ENCODE results near the gene SCN4A. TPM values are rescaled to one million over a fixed set of nuclear protein-coding genes. Genes with fewer than 3 reads are reported as not detected.
A peak's percentile ranks its signal among the peaks of the same experiment; 100 is the strongest.
"Not testable (repeated sequence)": the region's sequence is repeated elsewhere in the genome, so short reads cannot be mapped to it uniquely, and the experiment has no call there.

SCN4A gene
- total RNA-seq, 2 donors from 2014 or later, result 1.1 TPM; not detected in 1

DNA sequence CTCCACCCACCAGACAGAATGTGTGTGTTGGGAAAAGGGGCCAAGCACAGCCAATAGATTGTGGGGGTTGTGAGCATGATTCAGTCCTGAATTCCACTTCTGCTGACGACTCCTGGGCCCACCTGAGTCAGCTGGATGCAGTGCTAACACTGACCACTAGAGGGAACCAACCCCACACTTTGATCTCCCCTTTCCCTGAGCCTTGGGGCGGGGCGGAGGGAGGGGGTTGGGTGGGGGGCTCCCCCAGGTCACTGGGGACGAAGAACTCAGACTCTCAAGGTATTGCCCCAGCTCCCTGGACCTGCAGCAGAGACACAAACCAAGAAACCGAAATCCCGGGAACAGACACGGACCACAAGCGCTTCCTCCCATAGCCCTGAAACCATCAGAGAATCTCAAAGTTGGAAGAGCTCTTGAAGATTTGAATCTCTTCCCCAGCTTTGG lies 61.0 kb downstream of the SCN4A start:
- Histone ChIP-seq H3K4me1 (ENCODE audit: control insufficient read depth in 1 of 2, low read depth in 2 of 2) (no peaks in the 10 kb centered on the region), H3K4me3 (no peak overlapping the region), H3K9me3 (no peaks in the 10 kb centered on the region), H3K36me3 (no peaks in the 10 kb centered on the region), H3K27me3 (replicated peaks; ENCODE audit: insufficient read depth) (no peaks in the 10 kb centered on the region), H3K27ac (no peak overlapping the region)
- ATAC-seq (ENCODE audit: insufficient number of reproducible peaks, low FRiP score, low read depth) (no peak), DNase-seq (ENCODE audit: low spot score) (no peak)
- TF ChIP-seq, protein P1, sequence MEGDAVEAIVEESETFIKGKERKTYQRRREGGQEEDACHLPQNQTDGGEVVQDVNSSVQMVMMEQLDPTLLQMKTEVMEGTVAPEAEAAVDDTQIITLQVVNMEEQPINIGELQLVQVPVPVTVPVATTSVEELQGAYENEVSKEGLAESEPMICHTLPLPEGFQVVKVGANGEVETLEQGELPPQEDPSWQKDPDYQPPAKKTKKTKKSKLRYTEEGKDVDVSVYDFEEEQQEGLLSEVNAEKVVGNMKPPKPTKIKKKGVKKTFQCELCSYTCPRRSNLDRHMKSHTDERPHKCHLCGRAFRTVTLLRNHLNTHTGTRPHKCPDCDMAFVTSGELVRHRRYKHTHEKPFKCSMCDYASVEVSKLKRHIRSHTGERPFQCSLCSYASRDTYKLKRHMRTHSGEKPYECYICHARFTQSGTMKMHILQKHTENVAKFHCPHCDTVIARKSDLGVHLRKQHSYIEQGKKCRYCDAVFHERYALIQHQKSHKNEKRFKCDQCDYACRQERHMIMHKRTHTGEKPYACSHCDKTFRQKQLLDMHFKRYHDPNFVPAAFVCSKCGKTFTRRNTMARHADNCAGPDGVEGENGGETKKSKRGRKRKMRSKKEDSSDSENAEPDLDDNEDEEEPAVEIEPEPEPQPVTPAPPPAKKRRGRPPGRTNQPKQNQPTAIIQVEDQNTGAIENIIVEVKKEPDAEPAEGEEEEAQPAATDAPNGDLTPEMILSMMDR (IDR thresholded peaks at IDR 0.05), result peak; percentile 92

DNA sequence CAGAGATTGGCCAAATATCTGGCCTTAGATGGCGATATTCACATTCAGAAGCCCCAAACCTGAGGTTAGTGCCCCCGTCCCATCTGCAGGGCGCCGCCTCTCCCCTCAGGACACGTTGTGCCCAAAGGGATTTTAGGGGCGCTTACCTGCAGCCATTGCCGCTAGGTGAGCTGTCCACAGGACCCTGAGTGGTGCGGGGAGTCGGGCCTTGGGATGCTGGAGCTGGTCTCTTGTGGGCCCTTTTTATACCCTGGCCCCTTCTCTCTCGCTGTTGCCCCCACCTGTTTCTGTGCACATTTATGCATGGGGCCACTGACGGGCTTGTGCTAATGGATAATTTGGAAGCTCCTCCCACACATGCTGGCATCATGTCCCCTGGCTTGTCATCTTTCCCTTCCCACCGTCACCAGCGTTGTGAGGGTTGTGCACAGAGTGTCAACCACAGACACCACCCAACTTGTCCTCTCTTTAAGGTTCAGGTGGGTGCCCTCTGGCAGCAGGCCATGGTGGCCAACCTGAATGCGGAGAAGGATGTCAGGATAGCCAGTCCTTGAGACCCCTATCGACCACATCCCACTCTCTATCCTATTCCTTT lies 61.6 kb downstream of the SCN4A start, which contains the start of gene CSHL1:
Gene CSHL1 (minus strand): TSS at position 218 of the 595 bp plus-strand sequence. CDS start 62 bp downstream, at position 156.
- Histone ChIP-seq H3K4me1 (ENCODE audit: control insufficient read depth in 1 of 2, low read depth in 2 of 2) (no peaks in the 10 kb centered on the region), H3K27me3 (replicated peaks; ENCODE audit: insufficient read depth) (no peaks in the 10 kb centered on the region), H3K36me3 (no peaks in the 10 kb centered on the region), H3K27ac (no peak within 1 kb of the TSS), H3K4me3 (no peak within 1 kb of the TSS), H3K9me3 (no peaks in the 10 kb centered on the region)
- no peak for DNase-seq (ENCODE audit: low spot score)
- no peak for ATAC-seq (ENCODE audit: insufficient number of reproducible peaks, low FRiP score, low read depth)
- TF ChIP-seq, protein P1 (IDR thresholded peaks at IDR 0.05), result no peak

DNA sequence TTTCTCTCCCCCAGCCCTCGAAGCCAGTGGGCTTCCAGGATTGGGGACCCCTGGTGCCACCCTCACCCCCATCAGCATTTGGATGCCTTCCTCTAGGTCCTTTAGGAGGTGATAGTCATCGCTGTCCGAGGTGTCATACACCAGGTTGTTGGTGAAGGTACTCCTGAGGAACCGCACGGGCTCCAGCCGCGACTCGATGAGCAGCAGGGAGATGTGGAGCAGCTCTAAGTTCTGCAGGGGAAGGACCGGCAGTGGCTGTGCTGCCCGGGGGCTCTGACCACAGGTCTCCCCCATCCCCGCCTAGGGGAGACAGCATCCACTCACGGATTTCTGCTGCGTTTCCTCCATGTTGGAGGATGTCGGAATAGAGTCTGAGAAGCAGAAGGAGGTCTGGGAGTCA lies 62.6 kb downstream of the SCN4A start:
- no peak for ATAC-seq (ENCODE audit: insufficient number of reproducible peaks, low FRiP score, low read depth)
- H3K27ac ChIP-seq, result no peak overlapping the region
- H3K27me3 ChIP-seq (replicated peaks; ENCODE audit: insufficient read depth), result no peaks in the 10 kb centered on the region
- no peaks in the 10 kb centered on the region for H3K36me3 ChIP-seq
- TF ChIP-seq, protein P1 (IDR thresholded peaks at IDR 0.05), result no peak
- no peak for DNase-seq (ENCODE audit: low spot score)
- no peaks in the 10 kb centered on the region for H3K9me3 ChIP-seq
- no peak overlapping the region for H3K4me3 ChIP-seq
- H3K4me1 ChIP-seq (ENCODE audit: control insufficient read depth in 1 of 2, low read depth in 2 of 2), result no peaks in the 10 kb centered on the region

DNA sequence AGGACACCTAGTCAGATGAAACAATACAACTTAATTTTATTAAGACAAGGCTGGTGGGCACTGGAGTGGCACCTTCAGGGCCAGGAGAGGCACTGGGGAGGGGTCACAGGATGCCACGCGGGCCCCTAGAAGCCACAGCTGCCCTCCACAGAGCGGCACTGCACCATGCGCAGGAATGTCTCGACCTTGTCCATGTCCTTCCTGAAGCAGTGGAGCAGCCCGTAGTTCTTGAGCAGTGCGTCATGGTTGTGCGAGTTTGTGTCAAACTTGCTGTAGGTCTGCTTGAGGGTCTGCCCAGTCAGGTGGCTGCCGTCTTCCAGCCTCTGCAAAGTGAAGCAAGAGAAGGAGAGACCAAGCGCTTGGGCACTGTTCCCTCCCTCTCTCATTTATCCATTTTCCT lies 63.1 kb downstream of the SCN4A start:
- not testable (repeated sequence) for H3K4me1 ChIP-seq (ENCODE audit: control insufficient read depth in 1 of 2, low read depth in 2 of 2); ATAC-seq (ENCODE audit: insufficient number of reproducible peaks, low FRiP score, low read depth); H3K36me3 ChIP-seq; H3K27ac ChIP-seq; H3K9me3 ChIP-seq; DNase-seq (ENCODE audit: low spot score); H3K27me3 ChIP-seq (replicated peaks; ENCODE audit: insufficient read depth); H3K4me3 ChIP-seq

DNA sequence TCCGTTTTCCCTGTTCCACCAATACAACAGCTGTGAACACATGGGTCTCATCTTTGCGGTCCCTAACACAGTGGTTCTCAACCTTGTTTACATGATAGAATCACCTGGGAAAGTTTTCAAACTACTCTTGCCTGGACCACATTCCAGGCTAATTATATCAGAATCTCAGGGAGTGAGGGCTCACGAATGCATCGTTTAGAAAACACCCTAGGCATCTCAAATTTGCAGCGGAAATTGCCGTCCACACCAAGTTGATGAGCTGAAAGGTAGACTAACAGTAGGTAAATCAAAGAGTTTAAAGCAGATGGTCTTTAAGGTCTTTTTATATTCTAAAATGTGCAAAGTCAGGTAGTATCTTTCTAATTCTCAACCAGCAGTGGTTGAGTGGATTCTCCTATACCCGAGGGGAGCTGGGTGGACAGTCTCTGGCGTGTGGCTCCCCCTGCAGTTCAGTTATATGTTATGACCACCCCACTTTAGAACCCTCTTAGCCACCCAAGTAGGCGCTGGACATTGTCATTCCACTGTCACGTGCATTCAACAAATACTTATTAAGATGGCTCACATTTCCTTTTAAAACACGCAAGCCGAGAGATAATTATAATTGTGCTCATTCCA lies 65.4 kb downstream of the SCN4A start:
- DNase-seq (ENCODE audit: low spot score); H3K27me3 ChIP-seq (replicated peaks; ENCODE audit: insufficient read depth); ATAC-seq (ENCODE audit: insufficient number of reproducible peaks, low FRiP score, low read depth); H3K27ac ChIP-seq; H3K9me3 ChIP-seq; H3K4me1 ChIP-seq (ENCODE audit: control insufficient read depth in 1 of 2, low read depth in 2 of 2); H3K4me3 ChIP-seq; H3K36me3 ChIP-seq: not testable (repeated sequence)

DNA sequence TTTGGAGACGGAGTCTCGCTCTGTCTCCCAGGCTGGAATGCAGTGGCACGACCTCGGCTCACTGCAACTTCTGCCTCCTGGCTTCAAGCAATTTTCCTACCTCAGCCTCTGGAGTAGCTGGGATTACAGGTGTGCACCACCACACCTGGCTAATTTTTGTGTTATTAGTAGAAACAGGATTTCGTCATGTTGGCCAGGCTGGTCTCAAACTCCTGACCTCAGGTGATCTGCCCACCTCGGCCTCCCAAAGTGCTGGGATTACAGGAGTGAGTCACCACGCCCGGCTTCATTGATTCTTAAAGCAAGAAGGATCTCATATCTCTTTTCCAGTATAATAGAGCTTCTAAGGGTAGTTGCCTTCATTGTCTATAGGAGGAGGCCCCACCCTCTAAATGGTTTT lies 67.9 kb downstream of the SCN4A start:
- not testable (repeated sequence) for DNase-seq (ENCODE audit: low spot score); H3K9me3 ChIP-seq; H3K4me3 ChIP-seq; H3K36me3 ChIP-seq; H3K27ac ChIP-seq; ATAC-seq (ENCODE audit: insufficient number of reproducible peaks, low FRiP score, low read depth); H3K4me1 ChIP-seq (ENCODE audit: control insufficient read depth in 1 of 2, low read depth in 2 of 2); H3K27me3 ChIP-seq (replicated peaks; ENCODE audit: insufficient read depth)

DNA sequence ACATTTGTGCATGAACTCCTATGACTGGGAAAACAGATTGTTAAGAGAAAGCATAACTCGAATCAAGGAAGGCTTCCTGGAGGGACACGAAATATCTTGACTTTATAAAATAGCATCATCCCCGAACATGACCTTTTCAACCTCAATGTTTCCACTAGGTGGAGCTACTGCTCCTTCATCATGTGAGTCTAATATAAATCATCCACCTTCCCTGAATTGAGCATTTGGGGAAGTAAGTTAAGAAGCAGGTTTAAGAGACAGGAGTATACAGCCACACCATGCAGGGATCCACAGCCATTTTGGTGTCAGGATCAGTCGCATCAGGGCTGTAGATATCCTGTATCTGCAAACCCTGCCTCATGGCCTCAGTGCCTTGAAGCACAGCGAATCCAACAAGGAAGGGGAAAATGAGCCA lies 68.9 kb downstream of the SCN4A start:
- H3K4me3 ChIP-seq; H3K4me1 ChIP-seq (ENCODE audit: control insufficient read depth in 1 of 2, low read depth in 2 of 2); DNase-seq (ENCODE audit: low spot score); H3K9me3 ChIP-seq; ATAC-seq (ENCODE audit: insufficient number of reproducible peaks, low FRiP score, low read depth); H3K27ac ChIP-seq; H3K27me3 ChIP-seq (replicated peaks; ENCODE audit: insufficient read depth); H3K36me3 ChIP-seq: not testable (repeated sequence)

DNA sequence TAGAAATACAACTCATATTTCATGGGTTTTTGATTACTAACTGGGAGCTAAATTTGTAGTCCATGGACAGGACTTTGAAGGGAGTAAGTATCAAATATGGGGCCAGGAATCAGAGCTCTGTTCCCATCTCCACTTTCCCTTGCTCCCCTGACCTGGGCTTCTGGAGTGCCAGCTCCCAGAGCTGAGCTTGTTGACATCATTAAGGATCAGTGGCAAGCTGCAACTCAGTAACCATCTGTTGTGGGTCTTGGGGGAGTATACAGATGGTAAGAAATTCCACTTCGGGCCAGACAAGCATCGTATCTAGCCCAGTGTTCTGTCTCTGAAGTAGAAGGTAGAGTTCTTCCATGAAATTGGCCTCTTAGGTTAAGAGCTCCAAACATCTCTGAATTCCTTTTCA lies 70.7 kb downstream of the SCN4A start:
- H3K4me1 ChIP-seq (ENCODE audit: control insufficient read depth in 1 of 2, low read depth in 2 of 2); H3K9me3 ChIP-seq; H3K27ac ChIP-seq; H3K4me3 ChIP-seq; H3K36me3 ChIP-seq; H3K27me3 ChIP-seq (replicated peaks; ENCODE audit: insufficient read depth); ATAC-seq (ENCODE audit: insufficient number of reproducible peaks, low FRiP score, low read depth); DNase-seq (ENCODE audit: low spot score): not testable (repeated sequence)

DNA sequence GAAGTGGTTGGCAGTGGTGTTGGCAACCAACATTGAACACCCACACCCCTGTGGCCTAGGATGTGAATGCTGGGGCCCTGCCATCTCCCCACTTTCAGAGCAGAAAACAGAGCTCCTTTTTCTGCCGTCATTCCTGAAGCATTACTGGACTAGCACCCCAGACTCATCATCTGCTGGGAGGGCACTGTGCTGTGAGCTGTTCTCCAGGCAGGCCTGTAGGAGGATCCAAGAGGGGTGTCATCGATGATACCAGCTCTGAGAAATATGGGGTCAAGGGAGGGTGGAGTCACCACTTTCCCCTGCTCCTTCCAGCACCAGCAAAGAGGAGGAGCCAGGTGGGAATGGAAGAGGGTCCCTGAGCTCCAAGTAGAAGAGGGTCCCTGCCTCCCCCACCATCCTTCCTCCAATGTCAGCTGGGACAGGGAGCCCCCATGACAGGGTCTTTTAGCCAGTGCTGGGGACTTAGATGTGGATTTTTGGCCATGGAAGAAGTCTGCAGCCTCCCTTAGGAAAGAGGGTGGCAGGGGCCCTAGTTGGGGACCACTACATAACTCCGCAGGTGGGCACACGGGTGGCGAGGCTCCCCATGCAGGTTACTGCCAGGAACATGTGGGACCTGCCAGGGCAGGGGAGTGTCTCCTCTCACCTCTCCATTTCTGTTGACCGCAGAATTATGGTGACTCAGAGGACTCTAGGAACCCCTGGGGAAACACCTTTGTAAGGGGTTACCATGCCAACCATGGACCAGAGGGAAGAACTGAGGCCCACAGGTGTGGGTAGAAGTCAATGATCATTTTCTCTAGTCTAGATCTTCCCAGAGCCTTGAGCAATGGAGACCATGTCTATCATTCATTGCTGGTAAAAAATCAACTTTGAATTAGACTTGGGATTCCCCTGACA lies 73.6 kb downstream of the SCN4A start:
- H3K9me3 ChIP-seq; H3K4me3 ChIP-seq; H3K4me1 ChIP-seq (ENCODE audit: control insufficient read depth in 1 of 2, low read depth in 2 of 2); H3K27ac ChIP-seq; H3K27me3 ChIP-seq (replicated peaks; ENCODE audit: insufficient read depth); ATAC-seq (ENCODE audit: insufficient number of reproducible peaks, low FRiP score, low read depth); DNase-seq (ENCODE audit: low spot score); H3K36me3 ChIP-seq: not testable (repeated sequence)
